Mesothelial cell of epicardium (in vitro differentiated cells): Measurements from ENCODE around the gene TTPAL. TPM values are rescaled to one million over a fixed set of nuclear protein-coding genes. Genes with fewer than 3 reads are reported as not detected.

Source experiments
- DNase-seq, 2 experiments: peaks; one replicate each; pipeline ENCODE4 v3.0.0; 2021; ENCODE audit warnings: low spot score in 2 of 2; ENCODE audit not compliant: unreplicated experiment in 2 of 2
- H3K27ac Mint-ChIP-seq: 2 replicates; pipeline ENCODE4 v1.8.0; 2021; ENCODE audit warnings: mixed read lengths
- H3K27me3 Mint-ChIP-seq: 2 replicates; pipeline ENCODE4 v1.8.0; 2021; ENCODE audit warnings: low read depth, mixed read lengths
- H3K36me3 Mint-ChIP-seq: 2 replicates; pipeline ENCODE4 v1.8.0; 2021; ENCODE audit warnings: mixed read lengths
- H3K4me1 Mint-ChIP-seq: 2 replicates; pipeline ENCODE4 v1.8.0; 2021; ENCODE audit warnings: mixed read lengths
- H3K4me3 Mint-ChIP-seq: 2 replicates; pipeline ENCODE4 v1.8.0; 2021; ENCODE audit warnings: mild to moderate bottlenecking, moderate library complexity, mixed read lengths
- H3K9me3 Mint-ChIP-seq: 2 replicates; pipeline ENCODE4 v1.8.0; 2021; ENCODE audit warnings: mixed read lengths
- CTCF ChIP-seq: fragments of 200-600 bp; sonication (generic); IDR thresholded peaks from one replicate; pipeline ENCODE4 v1.5.0; 2021; ENCODE audit warnings: antibody characterized with exemption; ENCODE audit not compliant: unreplicated experiment
- total RNA-seq: library from RNA; stranded (reverse); gene quantifications from 3 replicates; pipeline ENCODE4 v1.2.1, GENCODE V29; 2021

Gene TTPAL
- total RNA-seq = 20.5 to 22.5 TPM (median 22.4 TPM) in 3 replicates

GRCh38 chr20:44475694-44476560 lies at the start of gene TTPAL:
Gene TTPAL, plus strand, starts transcription at chr20:44475874. Its CDS starts 4,126 bp downstream, at chr20:44480000.
- Mint-ChIP-seq H3K27me3 (peaks cover 2% of the 10 kb centered on the region), H3K4me1 (peaks cover 18% of the 10 kb centered on the region), H3K4me3 (peak within 1 kb of the TSS; percentile 92), H3K9me3 (no peaks in the 10 kb centered on the region), H3K36me3 (peaks cover under 1% of the 10 kb centered on the region), H3K27ac (peak within 1 kb of the TSS; percentile 95)
- no peak for TF ChIP-seq CTCF
- peak; percentile 83 to 92 for DNase-seq

GRCh38 chr20:44425923-44426322 lies 49.8 kb upstream of the TTPAL start:
- H3K4me3 Mint-ChIP-seq = no peak overlapping the region
- no peak for TF ChIP-seq CTCF

GRCh38 chr20:44426879-44427790 lies 48.5 kb upstream of the TTPAL start:
- H3K36me3 Mint-ChIP-seq = no peaks in the 10 kb centered on the region
- H3K4me1 Mint-ChIP-seq = no peaks in the 10 kb centered on the region
- peaks cover 13% of the 10 kb centered on the region for H3K27me3 Mint-ChIP-seq
- H3K9me3 Mint-ChIP-seq = no peaks in the 10 kb centered on the region
- DNase-seq = no peak
- H3K4me3 Mint-ChIP-seq = no peak overlapping the region
- TF ChIP-seq CTCF = no peak
- no peak overlapping the region for H3K27ac Mint-ChIP-seq

More at GRCh38 chr20:44425923-44426322, 49.8 kb upstream of the TTPAL start:
- H3K27me3 Mint-ChIP-seq = peaks cover 15% of the 10 kb centered on the region
- no peaks in the 10 kb centered on the region for H3K36me3 Mint-ChIP-seq
- H3K27ac Mint-ChIP-seq = no peak overlapping the region
- DNase-seq = no peak
- no peaks in the 10 kb centered on the region for H3K4me1 Mint-ChIP-seq
- H3K9me3 Mint-ChIP-seq = no peaks in the 10 kb centered on the region

- no peaks in the 10 kb centered on the region for H3K4me1 Mint-ChIP-seq
Measured at GRCh38 chr20:44427804-44428173, 47.9 kb upstream of the TTPAL start.

More at GRCh38 chr20:44427804-44428173, 47.9 kb upstream of the TTPAL start:
- TF ChIP-seq CTCF = no peak
- DNase-seq = no peak
- no peaks in the 10 kb centered on the region for H3K36me3 Mint-ChIP-seq
- H3K27me3 Mint-ChIP-seq = peaks cover 13% of the 10 kb centered on the region
- H3K27ac Mint-ChIP-seq = no peak overlapping the region
- H3K9me3 Mint-ChIP-seq = no peaks in the 10 kb centered on the region
- H3K4me3 Mint-ChIP-seq = no peak overlapping the region
